Panc1 (cell line): Measurements from ENCODE around the gene GPR153.

Experiments used
- POLR2AphosphoS5 ChIP-seq: IDR thresholded peaks from 2 replicates; pipeline ENCODE4 v1.6.1; 2012; ENCODE audit warnings: mild to moderate bottlenecking, low read depth, low read length, moderate library complexity
- REST ChIP-seq, 2 experiments: IDR thresholded peaks; 2 replicates each; pipeline ENCODE4 v1.6.1; 2011 to 2012; ENCODE audit warnings: low read depth in 2 of 2, control low read depth in 1 of 2, low read length in 1 of 2, mild to moderate bottlenecking in 1 of 2, moderate library complexity in 1 of 2; ENCODE audit not compliant: insufficient read depth in 1 of 2

GRCh38 chr1:6261615-6261995 lies 707 bp upstream of the GPR153 start:
- TF ChIP-seq POLR2AphosphoS5: no peak
- no peak for TF ChIP-seq REST (IDR thresholded peaks at IDR 0.05; ENCODE audit: insufficient read depth in 1 of 2, low read depth in 2 of 2, low read length in 1 of 2)
